Amygdala (tissue), 56 donors: Measurements from ENCODE around the gene FAM120A.
"Not testable (repeated sequence)": the region's sequence is repeated elsewhere in the genome, so short reads cannot be mapped to it uniquely, and the experiment has no call there.

Experiments
- DNase-seq, 56 donors: peaks; one replicate each; lab custom pipeline; 2025; lab: John Stamatoyannopoulos, UW

FAM120A gene

DNA sequence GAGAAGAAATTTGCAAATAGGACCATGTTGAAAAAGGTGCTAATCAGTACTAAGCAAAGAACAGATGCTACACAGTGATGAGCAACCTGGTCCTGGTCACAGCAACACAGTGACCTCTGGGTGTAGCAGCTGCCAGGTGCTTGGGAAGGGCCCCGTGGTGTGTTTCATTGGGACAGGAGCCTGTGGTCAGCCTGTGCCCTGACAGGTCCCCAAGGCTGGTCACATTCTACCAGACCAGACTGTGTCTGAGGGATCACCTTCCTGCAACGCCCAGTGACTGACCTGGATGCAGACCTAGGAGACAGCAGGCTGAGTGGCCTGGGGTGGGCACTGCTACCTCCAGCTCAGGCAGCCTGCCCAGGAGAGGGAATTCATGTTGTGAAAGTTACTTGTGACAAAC lies 56.7 kb downstream of the FAM120A start:
- no peak for DNase-seq

DNA sequence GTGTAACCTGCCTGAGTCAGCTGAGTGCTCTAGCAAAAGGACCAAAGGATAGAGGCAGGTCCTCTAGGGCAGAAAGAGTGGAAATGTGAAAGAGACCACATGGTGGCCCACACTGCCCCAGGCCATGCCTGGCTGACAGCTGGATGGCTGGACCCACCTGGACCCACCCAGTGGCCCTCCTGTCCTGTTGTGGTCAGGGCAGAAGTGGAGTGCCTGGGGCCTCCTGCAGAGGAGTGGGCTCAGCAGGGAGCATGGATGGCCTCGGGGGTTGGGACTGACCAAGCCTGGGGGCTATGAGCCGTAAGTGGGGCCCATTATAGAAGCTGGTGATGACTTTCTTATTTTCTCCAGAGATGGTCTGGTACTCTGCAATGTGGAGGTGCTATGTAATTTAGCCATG lies 57.6 kb downstream of the FAM120A start:
- DNase-seq: no peak

DNA sequence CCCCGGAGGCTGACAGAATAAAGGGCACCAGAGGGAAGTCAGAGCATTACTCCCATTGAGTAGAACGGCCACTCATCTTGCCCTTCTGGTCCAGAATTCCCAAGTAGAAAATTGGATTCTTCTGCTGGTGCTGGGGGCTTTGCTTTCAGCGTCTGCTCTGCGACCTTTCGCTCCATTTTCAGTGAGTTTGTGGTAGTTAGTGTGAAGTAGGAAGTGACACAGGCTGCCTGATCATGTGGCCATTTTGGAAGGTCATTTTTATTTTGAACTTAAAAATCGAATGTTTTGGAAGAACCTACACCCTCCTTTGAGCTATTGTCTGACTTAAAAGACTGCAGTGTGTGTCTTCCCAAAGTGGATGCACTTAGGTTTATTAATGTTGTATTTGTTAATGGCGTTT lies 58.6 kb downstream of the FAM120A start:
- no peak for DNase-seq

DNA sequence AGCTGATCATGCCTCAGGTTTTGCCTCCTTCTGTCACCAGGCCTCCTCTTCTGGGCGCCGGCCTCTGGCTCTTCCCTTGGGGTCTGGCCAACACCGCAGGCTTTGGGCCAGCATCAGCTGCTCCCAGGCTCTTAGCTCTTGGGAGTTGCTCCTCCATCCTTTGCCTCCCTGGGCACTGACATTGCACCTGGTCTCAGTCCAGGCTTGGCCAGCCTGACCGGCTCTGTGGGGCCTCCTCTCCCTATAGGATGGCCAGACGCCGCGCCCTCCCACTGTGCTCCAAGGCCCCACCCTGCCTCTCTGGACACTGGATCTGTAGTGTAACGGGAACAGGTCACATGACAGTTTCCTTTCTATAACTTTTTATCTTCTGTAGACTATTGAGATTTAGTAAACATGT lies 59.7 kb downstream of the FAM120A start:
- DNase-seq: peak in 35 of 56 donors; percentile 8 to 87 (median 26)

DNA sequence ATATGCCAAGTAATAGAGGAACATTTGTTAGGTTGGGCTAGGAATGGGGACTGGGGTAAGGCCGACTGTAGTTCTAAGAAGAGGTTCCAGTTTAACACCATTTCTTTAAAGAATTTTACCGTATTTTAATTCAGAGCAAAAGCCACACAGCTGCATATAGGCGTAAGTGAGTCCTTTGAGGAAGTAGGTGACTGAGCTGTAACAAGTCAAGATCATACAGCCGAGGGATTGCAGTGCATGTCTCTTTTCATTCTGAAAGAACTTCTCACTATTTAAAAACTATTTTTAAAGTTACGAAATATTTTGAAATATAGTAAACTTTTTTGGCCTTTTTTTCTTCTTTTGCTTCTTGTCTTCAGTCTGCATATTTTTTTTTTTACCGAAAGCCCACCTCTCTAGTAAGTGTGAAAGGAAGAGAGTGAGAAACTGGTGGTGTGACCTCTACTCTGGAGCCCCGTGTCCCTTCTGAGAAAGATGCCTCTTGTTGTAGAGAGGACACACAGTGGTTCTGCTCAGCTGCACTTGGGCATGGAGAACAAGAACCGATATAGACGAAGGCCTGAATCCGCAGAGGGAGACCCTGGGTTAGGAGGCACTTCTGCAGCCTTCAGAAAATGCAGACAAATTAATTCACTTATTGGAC lies 60.8 kb downstream of the FAM120A start:
- not testable (repeated sequence) for DNase-seq

DNA sequence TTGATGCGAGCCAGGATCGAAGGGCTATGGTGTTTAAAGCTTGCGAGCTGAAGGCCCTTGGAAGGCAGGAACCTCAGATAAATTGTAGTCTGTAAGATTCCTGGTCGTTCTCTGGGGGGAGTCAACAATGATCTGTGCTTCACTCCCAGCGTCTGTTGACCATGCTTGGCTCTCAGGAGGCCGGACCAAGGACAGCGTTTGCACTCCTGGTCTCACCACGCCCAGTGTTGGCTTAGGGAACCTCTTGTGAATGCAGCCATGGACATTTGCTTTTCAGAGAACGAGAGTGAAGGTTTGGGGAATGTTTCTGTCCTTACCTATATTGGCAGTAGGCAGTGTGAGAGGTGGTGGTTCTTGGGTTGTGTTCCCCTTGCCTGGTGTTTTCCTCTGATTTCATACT lies 62.1 kb downstream of the FAM120A start:
- no peak for DNase-seq

DNA sequence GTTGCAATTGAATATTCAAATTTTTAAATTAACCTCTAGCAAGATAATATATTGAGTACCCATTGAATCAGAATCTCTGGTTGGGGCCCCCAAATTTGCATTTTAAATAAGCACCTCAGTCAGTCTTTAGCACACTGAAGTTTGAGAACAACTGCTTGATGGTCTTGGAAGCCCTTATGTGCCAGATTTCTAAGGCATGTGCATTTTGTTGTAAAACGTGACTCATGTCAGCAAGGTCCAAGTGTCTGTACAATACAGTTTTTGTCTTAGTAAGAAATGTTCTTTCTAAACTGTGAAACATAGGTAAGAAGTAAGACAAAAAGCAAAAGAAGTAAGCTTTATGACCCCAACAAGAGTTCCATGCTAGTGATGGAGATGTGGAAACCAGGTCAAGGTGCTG lies 65.8 kb downstream of the FAM120A start:
- DNase-seq: no peak

DNA sequence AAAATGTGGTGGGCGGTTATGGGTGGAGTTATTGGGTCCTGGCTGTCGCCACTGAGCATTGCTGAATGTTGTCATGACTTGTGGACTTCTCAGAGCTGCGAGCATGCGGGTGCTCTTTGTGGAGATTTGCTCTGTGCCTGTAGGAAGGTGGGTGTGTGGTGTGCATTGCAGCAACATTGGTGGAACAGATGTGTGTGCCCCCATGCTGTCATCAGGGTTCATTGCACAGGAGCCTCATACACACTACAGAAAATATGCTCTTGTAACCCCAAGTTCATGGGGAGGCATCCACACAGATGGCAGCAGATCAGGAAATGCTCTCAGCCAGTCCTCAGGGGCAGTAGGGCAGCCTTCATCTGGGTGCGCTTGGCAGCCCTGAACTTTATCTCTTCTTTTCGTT lies 69.0 kb downstream of the FAM120A start:
- no peak for DNase-seq

DNA sequence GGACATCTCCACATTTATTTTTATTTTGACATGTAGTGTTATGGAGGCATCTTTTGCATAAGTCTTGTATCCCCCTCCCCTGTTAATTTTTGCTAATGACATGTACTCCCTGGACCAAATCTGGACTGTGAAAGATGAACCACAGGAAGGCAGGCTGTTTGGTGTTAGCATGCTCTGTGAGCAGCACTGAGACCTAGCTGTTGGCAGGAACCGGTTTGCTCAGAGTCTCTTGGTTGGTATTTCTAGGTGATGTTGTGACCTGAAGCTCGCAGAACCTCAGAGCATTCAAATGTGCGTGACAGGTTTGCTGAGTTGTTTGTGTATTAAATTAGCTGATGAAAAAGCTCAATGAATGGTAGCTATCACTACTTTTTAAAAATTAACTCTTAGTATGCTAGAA lies 71.3 kb downstream of the FAM120A start:
- DNase-seq: no peak

DNA sequence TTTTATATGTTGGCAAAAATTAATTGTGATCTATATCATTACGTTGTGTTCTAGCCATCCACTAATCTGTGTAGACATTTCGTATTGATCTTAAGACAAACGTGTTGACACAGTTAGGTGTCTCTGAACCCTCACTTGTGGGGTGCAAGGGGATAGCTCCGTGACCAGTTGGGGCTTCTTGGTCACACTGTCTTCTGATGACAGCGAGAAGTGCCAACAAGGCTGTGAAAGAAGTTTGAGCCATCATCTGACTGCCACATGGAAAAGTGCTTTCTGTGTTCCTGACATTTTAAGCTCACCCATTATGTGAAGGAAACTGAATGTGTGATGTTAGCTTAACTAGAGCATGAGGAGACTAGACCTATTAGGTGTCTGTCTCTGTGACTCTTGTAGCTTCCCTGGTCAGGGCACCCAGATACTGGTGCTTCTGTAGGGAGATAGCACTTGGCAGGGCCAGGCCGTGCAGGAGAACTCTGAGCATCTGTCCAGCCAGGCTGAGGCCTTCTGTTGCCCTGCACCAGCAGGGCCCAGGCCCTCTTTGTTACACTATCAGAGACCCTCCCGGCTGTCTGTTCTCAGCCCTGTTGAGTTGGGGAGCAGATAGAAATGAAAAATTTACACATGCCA lies 72.1 kb downstream of the FAM120A start:
- no peak for DNase-seq

DNA sequence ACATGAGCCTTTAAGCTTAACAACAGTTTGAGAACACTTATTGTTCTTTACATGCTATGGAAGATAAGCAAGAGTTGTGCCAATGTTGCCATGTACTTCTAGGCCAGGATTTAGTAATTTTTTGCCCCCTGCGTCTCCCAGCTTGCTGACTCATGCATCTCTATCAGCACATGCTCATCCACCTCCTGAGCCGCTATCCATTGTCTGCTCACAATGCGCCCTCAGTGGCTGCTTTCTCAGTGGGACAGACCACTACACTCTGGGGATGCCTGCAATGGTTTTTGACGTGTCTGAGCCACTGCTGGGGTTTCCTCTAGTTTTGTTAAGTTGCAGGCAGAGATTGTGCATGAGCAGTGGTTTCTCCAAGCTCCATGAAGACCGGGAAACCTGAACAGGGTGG lies 74.0 kb downstream of the FAM120A start:
- DNase-seq: peak in 20 of 56 donors; percentile 3 to 46 (median 20)

DNA sequence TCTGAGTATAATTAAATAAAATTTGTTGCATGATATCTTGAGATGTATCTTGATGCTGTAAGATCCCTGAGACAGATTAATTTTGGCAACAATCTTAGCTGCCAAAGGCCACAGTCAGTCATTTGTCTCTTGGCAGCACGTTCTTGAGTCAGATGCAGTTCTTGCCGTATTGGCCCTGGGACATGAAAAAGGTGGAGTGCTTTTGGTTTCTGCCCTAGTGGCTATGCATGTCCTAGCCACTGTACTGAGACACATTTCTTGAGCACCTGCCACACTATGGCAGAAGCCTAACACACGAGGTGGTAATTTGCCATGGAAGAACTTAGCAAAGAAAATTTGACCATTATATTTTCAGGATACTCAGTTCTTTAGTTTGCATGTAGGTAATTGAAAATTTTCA lies 79.9 kb downstream of the FAM120A start:
- DNase-seq: no peak

DNA sequence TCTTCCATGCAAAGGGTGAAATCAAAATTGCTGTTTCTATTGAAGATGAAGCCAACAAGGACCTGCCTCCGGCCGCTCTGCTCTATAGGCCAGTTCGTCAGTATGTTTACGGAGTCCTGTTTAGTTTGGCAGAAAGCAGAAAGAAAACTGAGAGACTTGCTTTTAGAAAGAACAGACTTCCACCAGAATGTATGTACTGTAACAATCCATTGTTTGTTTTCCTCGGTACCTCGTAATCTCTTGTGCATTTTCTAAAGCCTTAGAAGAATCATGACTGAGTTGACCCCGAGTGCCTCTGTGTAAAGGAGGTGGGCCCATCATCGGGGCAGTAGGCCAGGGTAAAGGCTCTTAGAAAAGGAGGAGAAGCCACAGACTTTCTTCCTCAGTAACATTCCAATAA lies 80.7 kb downstream of the FAM120A start:
- no peak for DNase-seq

DNA sequence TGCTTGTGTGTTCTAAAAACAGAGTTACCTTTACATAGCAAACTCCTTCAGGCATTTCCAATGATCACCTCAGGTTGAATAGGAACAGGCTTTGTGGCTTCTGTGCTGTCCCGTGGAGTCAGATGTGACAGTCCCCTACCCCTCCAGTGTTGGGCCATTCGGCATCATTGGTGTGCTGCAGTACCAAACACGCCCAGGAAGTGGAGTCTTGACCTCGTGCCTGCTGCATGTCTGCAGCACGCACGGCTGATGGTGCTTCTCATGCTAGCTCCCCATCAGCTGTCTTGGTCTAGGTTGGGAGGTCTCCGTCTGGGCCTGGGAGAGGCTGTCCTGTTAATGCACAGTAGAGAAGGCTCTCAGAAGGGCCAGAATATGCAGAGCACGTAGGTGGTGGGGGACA lies 82.4 kb downstream of the FAM120A start:
- no peak for DNase-seq

DNA sequence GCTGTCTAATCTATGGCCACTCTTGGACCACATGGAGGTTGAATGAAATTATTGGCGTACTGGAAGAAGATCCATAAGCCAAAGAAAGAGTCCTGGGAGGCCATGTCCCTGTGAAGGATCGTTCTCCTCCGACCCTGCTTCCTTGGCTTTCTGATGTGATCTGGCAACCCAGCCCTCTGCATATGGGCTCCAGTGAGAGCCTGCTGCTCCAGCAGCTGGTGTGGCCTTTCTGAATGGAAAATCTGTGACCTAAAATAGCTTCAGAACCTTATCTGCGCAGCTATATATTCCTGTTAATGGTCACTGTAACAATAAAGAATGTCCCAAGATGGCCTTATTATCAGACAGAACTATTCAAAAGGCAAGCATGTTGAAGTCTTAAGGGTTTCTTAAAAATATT lies 84.7 kb downstream of the FAM120A start:
- no peak for DNase-seq

DNA sequence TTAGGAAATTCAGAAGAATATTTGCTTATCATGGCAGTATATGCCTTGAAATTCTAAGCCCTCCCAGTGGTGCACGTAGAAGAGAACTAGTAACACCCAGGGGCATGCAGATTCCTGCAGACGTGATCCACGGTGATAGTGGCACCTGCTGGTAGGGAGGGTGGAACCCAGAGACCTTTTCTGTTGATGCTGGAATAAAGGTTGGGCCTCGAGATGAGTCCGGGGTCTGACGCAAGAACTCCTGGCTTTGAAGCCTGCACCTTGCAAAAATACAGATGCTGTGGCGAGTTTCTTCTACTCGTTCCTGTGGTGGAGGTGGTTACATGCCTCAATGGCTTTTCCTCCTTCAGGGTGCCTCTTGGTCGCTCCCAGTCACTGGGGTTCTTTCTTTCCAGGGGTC lies 85.4 kb downstream of the FAM120A start:
- no peak for DNase-seq

DNA sequence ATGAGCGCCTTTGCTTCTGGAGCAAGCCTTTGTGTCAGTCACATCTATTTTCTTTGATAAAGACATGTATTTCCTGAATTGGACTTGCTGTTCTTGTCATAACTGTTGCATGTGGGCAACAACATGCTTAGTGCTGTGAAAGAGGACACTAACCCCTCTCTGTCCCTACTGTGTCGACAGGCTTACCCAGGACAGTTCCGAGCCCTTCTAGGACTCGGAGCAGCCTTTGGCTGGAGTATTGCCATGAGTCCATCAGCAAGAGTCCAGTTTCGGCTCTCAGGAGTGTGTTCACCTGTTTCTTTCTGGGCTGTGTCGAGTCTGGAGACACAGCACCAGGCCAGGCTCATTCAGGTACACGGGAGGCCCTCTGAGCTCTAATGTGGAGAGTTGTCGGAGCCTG lies 88.8 kb downstream of the FAM120A start:
- no peak for DNase-seq

DNA sequence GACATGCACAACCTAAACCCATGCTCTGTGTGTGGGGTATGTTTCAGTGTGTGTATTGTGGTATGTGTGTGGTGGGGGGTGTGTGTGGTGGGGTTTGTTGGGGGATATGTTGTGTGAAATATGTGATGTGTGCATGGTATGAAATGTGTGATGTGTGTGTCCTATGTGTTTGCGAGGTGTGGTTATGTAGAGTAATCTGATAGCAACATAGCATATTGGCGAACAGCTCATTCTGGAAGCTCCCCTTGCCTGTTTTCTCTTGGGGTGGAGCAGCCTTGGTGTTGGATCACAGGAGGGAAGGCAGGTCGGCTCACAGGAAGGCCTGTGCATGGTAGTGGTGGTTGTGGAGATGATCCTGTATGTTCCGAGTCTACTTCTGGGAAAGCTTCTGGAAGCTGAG lies 89.5 kb downstream of the FAM120A start:
- DNase-seq: no peak

DNA sequence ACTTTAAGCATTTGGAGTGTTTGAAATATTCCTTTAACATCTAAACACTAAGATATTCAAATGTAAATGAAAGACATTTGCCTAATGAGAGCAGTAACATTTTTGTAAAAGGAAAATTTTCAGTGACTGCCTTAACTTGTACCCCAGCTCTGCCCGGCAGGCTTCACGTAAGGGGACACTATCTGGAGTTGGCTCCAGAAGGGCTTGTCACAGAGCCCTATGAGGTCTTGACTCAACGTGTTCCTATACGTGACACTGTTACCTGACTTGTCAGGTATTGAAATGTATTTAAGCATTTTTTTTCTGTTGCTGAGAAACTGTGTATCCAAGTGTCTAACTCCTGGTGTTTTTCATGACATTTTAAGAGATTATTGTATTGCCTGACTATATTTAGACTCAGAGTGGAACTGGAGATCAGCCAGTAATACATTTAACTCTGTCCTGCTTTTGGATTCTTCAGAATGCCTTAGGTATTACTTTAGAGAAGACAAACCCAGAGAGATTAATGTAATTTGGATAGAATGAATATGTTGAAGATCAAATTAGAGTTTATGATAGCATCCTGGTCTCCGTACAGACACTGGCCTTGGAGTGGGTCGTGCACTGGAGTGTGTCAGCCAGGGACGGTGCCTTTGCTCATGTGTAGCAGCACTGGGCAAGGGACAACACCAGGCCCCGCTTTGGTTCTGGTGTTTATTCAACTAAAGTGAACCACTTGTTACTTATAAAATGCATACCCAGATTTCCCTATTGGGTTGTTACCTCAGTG lies 90.3 kb downstream of the FAM120A start:
- no peak for DNase-seq

DNA sequence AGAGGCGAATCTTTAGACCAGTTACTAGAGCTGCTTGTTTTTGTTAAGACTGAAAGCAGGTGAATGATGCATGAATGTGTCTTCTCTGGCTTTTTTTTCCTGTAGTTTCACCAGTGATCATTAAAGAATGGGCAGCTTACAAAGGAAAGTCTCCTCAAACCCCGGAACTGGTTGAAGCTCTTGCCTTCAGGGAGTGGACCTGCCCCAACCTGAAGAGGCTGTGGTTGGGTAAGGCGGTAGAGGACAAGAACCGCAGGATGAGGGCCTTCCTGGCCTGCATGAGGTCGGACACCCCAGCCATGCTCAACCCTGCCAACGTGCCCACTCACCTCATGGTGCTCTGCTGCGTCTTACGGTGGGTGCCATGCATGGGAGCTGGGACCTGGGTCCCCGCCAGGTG lies 91.6 kb downstream of the FAM120A start:
- no peak for DNase-seq

DNA sequence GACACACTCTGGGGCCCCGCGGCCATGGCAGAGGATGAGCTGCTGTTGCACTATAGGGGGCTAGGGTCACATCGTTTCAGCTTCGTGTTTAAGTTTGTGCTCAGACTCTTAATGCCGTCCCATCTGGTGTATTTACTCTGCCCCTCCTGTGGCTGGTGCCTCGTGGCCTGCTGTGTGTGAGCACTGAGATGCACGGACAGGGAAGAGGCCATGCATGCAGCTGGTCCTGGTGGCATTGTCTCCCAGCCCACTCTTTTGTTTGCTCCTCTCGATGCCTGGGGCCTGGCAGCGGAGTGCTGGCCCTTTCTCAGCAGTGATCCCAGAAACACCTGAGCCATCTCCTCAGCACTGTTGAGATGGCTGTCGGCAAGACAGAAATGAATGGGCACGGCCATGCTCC lies 94.9 kb downstream of the FAM120A start:
- no peak for DNase-seq

DNA sequence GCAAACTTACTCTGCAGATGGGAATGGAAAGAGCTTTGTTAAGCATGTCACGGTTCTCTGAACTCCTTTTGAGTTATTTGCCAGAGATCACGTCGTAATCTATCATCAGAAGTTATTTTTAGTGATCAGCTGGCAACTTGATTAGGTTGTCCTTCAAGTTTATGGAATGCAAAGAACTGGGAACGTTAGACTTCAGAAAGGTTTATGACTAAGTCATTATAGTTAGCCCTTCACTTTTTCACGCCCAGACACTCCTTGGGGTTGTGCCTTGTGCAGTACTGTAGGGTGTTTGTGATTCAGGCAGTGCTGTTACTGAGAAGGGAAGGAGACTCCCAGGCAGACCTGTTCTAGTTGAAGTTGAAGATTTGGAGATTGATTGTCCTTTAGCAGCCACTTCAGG lies 98.1 kb downstream of the FAM120A start:
- no peak for DNase-seq
